Midbrain (tissue), 1 donor: ENCODE measurements around the gene RD3L.

ENCODE experiments used
- DNase-seq: peaks from one replicate; lab custom pipeline; 2025; lab: John Stamatoyannopoulos, UW

The RD3L gene

DNA sequence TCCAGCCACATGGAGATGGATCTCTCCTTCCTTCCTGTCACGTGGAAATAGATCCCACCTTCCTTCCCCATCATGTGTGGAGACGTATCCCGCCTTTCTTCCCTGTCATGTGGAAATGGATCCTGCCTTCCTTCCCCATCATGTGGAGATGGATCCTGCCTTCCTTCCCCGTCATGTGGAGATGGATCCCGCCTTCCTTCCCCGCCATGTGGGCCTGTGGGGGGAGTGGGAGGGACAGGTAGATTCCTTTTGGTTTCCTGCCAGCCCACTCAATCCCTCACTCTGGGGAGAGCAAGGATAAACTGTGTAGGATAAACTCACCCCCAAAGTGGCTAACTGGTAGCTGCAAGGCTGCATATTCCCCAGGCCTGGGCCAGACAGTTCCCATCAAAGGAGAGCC is 45.8 kb downstream of the RD3L start:
- no peak for DNase-seq

DNA sequence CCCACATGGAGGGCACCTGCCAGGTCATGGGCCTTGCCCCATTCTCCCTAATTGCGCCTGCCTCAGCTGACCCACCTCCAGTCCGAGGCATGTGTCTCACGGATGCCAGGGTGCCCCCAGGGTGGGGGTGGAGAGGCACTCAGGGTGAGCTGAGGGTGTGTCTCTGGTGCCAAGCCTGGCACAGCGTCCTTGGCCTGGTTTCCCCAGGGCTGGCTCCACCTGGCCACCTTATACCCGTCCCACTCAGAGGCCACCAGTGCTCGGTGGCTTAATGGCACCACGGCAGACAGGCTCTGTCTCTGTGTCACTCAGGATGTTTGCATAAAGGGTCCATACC is 47.6 kb downstream of the RD3L start:
- no peak for DNase-seq

DNA sequence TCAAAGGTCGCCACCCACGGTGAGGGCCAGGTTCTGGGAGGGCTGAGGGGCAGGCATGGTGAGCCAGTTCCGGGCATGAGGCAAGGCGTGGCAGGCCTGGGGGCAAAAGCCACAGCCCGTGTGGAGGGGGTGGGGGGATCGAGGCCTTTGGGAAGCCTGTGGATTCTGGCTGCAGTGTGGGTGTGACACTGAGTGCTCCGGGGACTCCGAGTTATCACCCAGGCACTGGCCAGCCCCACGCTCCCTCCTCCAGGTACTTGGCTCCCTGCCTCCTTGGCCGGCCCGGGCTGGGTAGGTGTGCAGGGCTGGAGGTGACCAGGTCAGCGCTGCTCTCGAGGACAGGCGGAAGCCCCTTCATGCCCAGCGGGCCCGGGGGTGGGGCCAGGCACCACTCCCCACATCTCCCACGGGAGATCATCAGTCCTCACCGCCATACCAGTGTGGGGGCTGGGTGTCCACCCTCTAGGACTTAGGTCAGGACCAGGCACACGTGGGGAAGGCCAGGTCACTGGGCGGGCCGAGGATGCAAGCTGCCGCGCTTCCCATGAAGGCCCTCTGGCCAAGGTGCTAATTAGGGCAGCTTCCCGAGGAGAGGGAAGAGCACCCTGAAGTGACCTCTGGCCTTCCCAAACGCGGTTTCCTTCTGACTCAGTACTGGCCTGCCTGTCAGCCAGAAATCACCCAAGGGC is 48.2 kb downstream of the RD3L start:
- DNase-seq = no peak

GRCh38 chr14:103892247-103892646 is 50.1 kb downstream of the RD3L start:
- DNase-seq = no peak

- DNase-seq = no peak
These were observed 50.6 kb downstream of the RD3L start for GRCh38 chr14:103891667-103892215.

- DNase-seq = no peak
These were observed 51.3 kb downstream of the RD3L start for GRCh38 chr14:103890821-103891666.
